Measurements from ENCODE around the gene BMX.

Gene BMX

DNA sequence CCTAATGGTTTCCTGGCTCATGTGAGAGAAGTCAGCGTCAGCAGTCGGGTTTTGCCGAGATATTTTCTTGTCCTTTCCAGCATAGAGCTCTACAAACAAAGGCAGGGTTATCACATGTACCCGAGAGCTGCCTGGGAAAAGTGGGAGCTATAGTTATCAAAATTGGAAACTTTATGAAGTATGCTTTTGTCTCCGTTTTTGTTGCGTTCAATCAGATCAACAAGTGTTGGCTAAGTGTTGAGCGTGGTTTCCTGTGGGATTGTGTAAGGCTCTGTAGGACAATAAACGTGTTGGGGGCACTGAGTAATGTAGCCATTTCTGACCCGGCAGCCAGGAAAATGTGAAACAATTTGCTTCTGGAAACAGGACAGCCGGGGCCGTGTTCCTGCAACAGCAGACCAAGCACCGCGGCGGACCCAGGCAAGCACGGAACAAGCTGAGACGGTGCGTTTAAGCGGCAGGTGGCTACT lies at the start of gene BMX:
TSS of gene BMX (plus strand) at position 311 of the 470 bp plus-strand sequence. CDS start 7,547 bp downstream, outside the sequence.
- no peak for DNase-seq (ENCODE audit: low spot score)

DNA sequence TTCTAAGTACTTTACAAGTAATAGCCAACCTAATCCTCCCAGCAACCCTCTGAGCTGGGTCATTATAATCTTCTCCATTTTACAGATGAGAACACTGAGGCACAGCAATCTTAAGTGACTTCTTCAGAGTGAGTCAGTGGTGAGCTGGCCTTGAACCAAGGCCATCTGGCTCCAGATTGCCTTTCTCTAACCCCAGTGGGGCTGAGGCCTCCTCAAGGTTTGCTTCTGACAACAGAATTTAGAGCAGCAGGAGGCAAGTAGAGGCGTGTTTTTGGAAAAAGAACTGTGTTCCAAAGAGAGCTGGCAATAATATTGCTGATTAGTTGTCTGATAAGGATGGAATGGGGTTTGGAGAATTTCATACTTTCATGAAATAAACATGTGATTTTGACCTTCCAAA lies 48.7 kb upstream of the BMX start:
- DNase-seq (ENCODE audit: low spot score): no peak

DNA sequence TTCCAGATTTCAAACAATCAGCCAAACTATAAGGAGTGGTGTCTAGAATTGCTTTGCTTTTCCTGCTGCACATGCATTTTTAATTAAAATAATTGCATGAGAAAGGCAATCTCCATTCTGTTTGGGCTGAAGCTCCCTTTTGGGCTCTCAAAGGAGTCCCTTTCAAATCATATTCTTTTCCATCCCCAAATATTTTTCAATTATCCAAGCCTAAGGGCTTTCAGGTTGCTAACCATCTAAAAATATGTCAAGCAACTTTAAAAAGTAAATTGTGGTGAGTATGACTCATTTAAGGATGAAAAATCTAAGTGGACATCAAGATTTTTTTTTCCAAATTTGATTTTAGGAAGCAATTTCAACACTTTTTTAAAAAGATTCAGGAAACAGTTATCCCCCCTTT lies 35.9 kb upstream of the BMX start:
- DNase-seq (ENCODE audit: low spot score): no peak

DNA sequence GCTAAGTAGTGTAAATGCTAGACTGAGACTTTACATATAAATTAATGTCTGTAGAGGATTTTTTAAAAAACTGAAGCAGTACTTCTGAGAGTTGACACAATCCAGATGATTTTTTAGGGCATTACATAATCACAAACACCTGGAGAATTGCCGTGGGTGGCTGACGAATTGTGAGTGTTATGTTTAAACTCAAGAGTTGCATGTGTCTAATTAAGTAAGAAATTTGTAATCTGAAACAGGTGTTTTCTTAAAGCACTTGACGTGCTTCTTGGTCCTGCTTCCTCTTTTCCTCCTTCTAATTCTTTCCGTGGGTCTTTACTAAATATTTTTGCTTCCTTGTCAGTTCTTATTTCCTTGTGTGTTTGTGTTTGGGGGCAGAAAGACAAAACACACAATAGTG lies 35.3 kb upstream of the BMX start:
- no peak for DNase-seq (ENCODE audit: low spot score)

DNA sequence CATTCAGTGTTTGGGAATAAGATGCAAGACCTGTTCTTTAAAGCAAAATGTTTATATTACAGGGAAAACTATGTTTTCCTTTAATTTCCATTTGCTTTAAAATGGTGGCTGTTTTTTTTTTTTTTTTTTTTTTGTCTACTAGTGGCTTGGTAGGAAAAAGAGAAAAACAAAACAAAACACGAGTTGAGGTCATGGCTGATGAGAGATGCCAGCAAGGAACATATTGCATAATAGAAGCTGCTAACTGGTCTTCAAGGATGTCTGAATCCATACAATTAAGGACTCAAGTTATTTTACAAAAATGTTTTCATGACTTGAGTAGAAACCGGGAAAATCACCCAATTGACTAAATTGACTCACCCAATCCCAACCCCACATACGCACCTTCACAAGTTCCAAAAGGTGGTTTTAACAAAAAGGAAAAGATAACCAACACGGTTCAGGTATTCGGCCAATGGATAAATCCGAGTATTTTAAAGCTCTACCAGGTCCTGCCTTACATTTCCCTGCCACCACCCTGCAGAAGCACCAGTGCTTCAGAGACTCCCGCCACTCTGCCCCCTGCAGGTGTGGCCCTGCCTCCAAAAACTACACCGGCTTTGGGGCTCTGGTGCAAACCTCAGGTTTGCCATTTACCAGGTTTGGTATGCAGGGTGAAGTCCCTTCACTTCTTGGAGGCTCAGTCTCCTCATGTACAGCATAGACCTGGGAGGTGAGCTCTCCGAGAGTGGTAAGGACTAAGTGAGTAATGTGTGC lies 34.5 kb upstream of the BMX start:
- no peak for DNase-seq (ENCODE audit: low spot score)

DNA sequence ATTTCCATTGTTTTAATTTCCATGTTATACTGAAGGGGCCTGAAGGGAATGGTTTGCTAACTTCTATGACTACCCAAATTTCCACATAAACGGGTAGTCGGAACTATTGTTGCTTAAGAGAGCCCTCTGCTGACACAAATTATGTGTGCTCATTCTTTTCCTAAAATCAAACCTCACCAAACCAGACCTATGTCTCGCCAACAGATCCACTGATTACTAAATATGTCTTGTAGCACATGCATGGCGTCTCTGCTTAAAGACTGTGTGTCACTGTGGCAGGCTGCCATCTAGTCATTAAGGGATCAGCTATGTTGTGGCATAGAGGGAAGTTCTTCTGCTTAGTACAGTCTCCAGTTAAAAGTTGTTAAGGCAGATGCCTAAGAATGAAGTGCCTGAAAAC lies 32.6 kb upstream of the BMX start:
- DNase-seq (ENCODE audit: low spot score): peak; percentile 41

DNA sequence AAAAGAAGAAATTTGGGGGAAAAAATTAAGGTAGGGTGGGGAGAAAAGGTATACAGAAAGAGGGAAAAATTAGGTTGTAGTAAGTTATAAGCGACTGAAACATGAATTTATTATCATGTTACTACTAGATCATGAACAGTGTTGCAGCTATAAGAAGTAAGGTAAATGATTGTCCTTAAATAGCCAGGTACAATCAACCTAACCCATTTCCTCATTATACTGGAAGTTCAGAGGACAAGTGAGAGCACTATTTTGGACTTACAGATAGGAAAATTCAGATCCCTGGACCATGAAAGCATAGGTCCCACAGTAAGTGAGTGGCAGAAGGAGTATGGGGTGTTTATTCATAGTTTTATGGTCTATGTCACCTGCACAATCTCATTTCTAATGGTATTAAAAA lies 31.0 kb upstream of the BMX start:
- DNase-seq (ENCODE audit: low spot score): no peak

DNA sequence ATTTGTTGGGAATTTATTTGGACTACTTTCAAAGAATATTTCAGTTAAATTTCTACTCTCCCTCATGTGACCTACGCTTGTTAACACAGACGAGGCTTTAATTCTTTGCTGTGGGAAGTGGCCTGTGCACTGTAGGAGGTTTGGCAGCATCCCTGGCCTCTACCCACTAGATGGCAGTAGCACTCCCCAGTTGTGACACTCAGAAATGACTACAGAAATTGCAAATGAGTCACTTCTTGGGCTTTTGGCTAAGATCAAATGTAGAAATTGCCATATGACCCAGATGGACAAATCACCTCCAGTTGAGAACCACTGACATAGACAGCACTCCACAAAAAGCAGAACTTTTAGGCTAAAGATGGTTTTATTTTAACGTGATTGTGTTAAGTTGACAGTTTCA lies 29.6 kb upstream of the BMX start:
- peak; percentile 58 for DNase-seq (ENCODE audit: low spot score)

DNA sequence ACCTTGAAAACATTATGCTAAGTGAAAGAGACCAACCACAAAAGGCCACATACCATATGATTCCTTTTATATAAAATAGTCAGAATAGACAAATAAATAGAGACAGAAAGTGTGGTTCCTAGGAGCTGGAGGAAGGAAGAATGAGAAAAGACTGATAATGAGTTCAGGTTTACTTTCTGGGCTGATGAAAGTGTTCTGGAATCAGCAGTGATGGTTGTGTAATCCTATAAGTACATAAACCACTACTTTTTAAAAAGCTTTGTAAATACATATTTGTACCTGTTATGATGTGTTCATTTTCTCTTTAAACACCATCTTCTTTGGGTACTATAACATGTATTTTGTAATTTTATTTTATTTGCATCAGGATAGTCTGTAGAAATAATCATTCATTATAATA lies 28.1 kb upstream of the BMX start:
- no peak for DNase-seq (ENCODE audit: low spot score)

DNA sequence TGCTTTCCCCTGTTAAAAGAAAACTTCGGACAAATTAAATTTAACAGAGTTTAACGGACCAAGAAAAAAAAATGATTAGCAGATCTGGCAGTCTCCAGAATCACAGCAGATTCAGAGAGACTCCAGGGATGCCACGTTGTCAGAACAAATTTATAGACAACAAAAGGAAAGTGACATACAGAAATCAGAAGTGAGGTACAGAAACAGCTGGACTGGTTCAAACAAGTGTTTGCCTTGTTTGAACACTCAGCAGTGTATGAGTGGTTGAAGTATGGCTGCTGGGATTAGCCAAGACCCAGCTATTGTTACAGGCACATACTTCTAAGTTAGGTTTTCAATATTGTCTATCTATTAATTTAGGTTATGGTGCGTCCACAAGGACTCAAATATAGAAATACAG lies 26.6 kb upstream of the BMX start:
- no peak for DNase-seq (ENCODE audit: low spot score)

DNA sequence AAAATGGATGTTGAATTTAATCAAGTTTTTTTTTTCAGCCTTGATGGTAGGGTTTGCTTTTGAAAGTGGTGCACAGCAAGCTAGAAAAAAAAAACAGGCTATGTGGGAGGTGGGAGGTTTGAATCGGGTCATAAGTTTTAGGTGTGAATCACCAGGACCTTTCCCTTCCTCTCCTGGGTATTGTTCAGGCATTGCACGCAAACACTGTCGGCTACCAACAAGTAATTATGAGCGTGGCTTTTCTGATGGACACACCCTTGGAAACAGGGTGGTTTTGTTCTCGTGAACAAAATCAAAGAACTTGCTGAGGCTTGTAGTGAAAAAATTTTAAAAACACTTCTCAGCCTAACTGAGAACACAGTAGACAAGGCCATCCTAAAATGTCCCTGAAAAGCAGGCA lies 25.6 kb upstream of the BMX start:
- DNase-seq (ENCODE audit: low spot score): no peak

DNA sequence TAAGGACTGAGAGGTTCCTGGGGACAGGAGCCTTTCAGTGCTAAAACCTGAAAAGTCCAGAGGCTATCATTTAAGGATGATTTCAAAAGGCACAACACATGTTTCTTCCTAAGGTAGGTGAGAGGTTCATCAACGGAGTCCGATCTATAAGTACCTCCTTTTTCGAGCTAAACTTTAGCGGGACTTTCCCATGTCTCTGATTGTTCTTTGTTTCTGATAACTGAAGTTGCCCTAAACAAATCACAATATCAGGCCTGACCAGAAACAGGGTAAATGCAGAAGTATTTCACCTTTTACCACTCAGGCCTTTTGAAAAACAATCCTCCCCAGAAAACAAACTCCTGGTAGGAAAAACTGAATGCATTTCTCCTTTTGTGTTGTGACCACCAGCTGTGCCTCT lies 25.1 kb upstream of the BMX start:
- DNase-seq (ENCODE audit: low spot score): no peak

DNA sequence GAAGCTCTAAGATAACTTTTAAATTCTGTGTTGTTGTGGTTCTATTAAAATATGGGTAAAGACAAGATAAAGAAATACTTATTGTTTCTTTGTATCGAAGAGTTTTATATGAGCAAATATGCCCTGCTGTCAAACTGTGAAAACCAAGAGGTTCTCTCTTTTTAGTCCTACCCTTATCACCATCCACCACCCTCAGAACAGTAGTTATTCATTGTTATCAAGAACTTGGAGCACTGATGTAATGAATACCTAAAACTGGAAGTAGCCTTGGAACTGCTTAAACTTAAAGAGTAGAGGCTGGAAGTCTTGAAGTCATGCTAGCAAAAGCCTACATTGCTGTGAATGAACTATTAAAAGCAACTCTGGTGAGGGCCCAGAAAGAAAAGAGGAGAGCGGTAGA lies 16.7 kb upstream of the BMX start:
- no peak for DNase-seq (ENCODE audit: low spot score)

DNA sequence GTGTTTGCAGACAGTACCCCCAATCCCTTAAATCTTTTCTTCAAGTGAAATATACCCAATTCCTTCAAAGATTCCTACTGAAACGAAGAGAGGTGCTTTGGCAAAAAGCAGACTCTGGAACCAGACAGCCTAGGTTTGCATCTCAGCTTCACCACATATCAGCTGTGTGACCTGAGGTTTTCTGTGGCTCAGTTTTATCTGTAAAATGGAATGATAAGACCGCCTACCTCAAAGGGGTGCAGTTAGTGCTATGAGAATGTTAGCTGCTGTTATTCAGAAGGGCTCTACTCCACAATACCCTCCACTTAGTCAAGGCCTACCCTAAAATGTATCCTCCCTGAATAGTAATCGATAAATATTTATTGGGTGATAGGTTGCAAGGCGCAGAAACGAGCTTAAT lies 8.1 kb upstream of the BMX start:
- no peak for DNase-seq (ENCODE audit: low spot score)

DNA sequence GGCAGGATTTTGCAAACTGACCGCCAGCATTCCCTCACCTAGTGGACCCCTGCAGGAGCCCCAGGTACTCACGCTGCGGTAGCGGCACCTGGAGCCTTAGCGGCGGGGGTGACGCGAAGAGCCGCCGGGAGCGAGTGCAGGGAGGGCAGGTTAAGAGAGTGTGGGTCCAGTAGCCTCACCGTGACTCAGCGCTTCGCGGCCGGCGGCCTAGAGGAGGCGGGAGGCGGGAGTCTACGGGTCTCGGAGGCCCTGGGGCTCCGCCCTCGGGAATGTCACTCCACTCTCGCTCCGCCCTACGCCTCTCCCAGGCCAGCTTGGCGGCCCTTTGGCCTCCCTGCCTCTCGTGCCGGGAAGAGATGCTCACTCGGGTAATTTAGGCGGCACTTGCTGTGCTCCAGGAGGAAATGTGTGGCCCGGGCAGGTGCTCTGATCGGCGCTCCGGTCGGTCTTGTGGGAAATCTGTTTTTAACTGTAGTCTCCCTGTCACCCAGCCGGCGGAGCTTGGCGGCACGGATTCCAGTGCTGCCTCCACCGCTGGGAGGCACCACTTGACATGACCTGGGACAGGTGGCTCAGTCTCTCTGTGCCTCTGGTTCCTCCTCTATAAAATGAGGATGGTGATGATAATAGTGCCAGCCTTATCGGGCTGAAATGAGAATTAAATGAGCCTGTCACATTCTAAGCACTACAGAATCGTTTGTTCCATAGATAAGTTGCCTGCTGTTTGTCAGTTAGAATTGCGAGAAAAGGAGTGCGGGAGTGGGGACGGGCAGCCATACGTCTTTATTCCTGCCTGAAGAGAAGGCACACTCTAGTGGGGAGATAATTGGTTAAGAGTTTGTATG lies 7.3 kb upstream of the BMX start, which contains the start of gene PIR:
TSS of gene PIR (minus strand) at position 216 of the 845 bp plus-strand sequence. CDS start 2,076 bp downstream, outside the sequence.
- DNase-seq (ENCODE audit: low spot score): peak; percentile 88

DNA sequence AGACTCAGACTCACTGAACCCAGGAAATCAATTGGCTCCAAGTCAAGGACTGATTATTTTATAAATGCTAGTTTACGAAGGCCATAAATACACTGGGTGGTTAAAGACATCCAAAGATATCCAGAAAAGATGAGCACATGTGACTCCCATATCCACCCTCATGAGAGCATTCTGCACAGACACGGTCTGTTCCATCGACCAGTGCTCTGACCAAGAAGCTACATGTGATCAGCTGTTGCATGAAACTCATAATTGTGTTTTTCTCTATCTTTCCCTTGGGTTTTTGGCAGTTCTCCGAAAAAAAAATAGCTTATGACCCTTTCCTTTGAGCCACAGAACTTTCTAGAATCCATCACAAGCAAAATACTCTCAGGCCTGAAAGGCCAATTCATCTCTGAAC lies 4.8 kb upstream of the BMX start:
- no peak for DNase-seq (ENCODE audit: low spot score)

DNA sequence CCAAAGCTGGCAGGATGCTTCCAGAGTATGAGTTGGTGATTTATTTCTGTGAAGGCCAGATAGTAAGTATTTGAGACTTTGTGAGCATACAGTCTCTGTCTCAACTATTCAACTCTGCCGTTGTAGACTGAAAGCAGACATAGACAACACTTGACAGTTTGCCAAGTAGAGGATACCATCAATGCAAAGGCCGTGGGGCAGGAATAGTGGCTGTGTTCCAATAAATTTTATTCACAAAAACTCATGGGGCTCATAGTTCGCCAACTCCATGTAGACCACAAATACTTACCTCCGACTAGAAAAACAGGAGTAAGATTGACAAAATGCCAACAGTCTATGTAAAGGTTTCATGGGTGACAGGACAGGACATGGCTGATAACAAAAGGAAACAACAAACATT lies 3.8 kb upstream of the BMX start:
- DNase-seq (ENCODE audit: low spot score): no peak

DNA sequence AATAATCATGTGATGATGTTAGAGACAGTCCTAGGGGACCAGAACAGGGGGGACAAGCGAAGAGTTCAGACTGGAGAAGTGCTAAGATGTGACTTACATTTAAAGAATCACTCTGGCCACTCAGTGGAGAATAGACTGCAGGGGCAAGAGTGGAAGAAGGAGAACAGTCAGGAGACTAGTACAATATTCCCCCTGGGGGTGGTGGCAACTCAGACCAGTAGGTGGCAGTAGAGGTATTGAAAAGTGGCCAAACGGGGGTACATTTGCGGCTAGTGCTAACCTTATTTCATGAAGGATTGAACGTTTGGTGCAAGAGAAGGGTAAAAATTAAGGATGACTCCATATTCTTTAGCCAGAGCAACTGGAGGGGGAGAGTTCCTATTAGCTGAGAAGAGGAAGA lies 2.7 kb upstream of the BMX start:
- peak; percentile 36 for DNase-seq (ENCODE audit: low spot score)

DNA sequence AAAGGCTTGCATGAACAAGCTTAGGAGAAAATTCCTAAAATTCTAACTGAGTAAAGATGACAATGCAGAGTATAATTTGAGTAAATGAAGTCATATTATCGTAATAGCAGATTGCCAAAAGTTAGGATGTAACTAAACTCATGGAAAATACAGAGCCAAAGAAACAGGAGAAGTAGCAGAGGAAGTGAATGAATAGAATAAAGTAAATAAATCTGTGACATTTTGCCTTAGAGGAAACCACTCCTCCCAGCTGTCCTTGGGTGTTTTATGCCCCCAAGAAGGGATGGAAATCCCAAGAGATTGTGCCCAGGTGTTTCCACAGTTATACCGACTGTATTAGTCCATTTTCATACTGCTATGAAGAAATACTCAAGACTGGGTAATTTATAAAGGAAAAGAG lies 1.9 kb upstream of the BMX start:
- no peak for DNase-seq (ENCODE audit: low spot score)

DNA sequence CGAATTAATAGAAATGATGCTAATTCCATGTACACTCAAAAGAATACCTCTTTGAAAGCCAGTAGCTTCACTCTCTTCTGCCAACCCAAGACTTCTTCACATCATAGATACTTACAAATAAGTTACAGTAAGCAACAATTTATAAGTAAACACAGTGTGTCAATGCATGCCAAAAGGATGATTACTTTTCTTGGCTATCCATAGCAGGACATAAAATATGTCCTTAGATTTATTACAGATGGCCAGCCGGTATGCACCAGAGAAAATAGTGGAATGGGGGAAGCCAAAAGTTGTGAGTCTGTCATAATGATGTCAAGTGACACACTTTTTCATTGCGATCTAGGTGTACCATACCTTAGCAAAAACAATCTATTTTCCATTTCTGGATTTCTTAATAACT lies 631 bp upstream of the BMX start:
- no peak for DNase-seq (ENCODE audit: low spot score)

DNA sequence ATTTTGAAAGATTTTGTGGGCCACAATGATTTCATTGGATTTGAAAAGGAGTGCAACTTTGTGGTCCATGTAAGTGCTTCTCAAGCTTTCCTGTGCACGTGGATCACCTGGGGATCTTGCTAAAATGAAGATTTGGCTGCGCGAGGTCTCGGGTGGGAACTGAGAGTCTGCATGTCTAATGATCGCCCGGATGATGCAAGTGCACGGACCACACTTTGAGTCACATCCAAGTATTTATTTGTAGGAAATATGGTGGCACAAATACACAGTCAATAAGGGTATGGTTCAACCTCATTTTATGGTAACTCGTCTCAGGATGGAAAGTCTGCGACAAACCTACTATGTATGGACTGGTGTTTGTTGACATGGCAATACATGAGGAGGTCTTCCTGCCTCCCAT lies 899 bp downstream of the BMX start:
- no peak for DNase-seq (ENCODE audit: low spot score)

DNA sequence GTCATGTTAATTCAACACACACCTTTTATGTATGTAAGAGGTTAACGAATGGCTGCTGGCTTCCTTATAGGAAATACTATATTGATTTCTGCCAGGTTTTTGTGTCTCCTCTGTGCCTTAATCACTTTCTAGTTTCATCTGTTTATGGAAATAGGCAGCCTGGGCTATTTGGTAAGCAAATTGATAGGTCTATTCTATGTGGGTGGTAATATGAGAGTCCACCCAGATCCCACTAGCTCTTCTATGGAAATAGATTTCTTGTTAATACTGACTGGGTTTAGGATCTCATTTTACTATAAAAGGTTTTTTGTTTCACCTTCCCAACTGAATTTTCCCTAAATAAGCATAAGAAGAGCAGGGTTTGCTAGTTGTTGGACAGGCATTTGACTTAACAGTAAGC lies 4.1 kb downstream of the BMX start:
- DNase-seq (ENCODE audit: low spot score): no peak

DNA sequence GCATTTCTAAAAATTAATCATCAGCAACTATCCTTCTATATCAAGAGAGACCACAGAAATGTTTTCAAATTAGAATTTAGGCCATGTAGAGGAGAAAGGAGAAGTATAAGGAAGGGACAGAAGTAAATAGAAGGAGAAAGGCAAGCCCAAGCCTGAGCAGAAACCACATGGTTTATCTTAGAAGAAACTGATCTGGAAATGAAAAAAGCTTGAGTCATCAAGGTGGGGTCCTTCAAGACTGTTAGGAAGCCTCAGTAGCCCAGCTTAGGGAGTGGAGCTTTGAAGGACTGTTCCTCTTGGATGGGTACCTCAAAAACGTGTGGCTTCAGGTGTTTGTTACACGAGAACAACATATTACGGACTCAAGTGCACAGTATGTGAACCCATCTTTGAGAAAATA lies 4.5 kb downstream of the BMX start:
- DNase-seq (ENCODE audit: low spot score): no peak
